Hematopoietic multipotent progenitor cell treated with erythropoietin and hydrocortisone succinate and interleukin-3 and kit ligand, for 4 days (in vitro differentiated cells): Measurements from ENCODE around the gene KCNIP1.

Source experiments
- DNase-seq: peaks from one replicate; pipeline ENCODE4 v3.0.0-alpha.2; 2015

KCNIP1 gene

GRCh38 chr5:170571281-170571731, 67.5 kb downstream of the KCNIP1 start:
- DNase-seq, result no peak

GRCh38 chr5:170571875-170572852, 68.3 kb downstream of the KCNIP1 start:
- DNase-seq, result peak; percentile 4

GRCh38 chr5:170573114-170573513, 69.3 kb downstream of the KCNIP1 start:
- no peak for DNase-seq

DNA sequence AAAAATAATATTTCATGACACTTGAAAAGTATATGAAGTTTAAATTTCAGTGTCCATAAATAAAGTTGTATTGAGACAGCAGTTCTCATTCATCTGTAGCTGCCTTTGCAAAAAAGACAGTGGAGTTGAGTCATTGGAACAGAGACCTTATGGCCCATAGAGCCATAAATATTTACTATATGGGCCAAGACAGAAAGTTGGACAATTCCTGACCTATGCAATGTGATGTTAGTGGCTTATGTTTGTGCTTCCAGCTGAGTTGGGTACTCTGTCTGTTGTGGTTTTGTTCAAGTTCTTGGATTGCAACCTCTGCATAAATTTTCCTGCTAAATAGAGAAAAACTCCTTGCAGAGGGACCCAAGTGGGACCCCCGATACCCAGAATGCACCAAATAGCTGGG, 69.8 kb downstream of the KCNIP1 start:
- DNase-seq, result no peak

- DNase-seq, result no peak
These were observed 73.0 kb downstream of the KCNIP1 start for GRCh38 chr5:170576602-170577535.

DNA sequence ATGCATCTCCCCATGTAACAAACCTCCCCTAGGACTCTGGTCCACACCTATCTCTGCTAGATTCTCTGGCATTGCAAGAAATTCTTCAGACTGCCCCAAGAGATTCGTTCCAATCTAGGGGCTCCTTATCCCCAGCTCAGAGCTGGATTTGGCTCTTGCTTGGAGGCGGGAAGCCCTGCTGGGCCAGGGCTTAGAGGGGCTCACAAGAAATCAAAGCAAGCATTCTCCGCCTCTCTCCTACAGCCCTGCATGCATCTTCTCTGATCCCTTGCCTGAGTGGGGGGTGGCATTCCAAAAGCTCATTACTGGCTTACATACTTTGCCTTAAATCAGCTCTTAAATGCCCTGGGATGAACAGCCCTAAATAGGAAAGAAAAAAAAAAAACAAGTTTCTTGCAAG, 75.8 kb downstream of the KCNIP1 start:
- no peak for DNase-seq

DNA sequence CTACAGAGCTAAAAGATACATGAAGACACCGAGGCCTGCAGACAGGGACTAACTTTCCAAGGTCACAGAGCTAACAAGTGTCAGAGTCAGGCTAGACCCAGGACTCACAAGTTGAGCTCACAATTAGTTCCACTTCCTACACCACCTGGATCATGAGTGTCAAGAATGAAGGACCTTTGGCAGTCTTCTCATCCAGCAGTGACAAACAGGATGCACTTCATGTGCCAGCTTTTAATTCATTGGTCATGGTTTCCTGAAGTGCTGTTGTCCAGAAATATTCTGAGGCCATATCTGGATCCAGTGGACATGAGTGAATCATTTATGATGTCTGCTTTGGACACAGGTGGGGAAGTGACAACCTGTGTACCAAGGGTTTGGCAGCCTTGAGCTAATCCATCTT, 77.4 kb downstream of the KCNIP1 start:
- DNase-seq, result no peak

GRCh38 chr5:170582644-170583330, 79.0 kb downstream of the KCNIP1 start:
- DNase-seq, result no peak

DNA sequence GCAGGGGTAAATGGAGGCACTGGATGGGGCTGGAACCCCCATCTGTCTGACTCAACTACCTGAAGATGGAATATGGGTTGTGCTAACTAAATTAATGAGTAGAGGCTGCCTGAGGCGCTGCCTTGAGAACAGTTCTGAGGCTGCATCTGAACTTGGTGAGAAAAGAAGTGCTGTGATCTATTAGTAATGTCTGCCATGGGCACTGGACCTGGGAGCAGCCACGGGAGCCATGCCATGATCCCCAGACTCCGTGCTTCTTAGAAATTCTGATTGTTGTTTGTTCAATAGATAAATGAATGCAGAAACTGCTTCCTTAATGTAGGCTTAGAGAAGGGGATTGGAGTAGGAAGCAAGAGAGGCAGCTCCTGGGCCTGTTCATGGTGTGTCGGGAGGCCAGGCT, 80.2 kb downstream of the KCNIP1 start:
- DNase-seq, result no peak

DNA sequence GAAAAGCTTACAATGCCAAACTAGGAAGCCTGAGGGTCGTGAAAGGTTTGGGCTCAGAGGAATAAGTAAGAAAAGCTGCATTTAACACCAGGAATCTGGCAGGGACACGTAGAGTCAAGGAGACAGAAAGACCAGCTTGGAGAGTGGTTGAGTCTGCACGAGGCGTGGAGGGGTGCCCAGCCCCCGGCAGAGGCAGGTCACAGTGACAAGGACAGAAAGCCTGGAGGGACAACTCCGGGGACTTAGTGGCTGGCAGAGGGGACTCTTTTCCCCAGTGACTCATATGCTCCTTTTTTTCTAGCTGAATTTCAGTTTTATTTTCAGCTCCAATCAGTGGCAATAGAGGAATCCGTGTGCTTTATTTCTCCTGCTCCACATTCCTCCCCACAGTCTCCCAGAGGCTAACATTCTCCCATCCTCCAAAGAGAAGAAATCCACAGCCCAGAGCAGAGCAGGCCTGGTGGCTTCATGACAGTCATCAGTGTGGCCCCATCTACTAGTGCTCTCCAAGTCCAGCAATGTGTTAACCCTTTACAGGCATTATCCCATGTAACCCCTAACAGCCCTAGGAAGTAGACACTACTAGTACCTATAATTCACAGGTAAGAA, 80.7 kb downstream of the KCNIP1 start:
- DNase-seq, result no peak

- DNase-seq, result no peak
These were observed 81.6 kb downstream of the KCNIP1 start for GRCh38 chr5:170585273-170585948.

DNA sequence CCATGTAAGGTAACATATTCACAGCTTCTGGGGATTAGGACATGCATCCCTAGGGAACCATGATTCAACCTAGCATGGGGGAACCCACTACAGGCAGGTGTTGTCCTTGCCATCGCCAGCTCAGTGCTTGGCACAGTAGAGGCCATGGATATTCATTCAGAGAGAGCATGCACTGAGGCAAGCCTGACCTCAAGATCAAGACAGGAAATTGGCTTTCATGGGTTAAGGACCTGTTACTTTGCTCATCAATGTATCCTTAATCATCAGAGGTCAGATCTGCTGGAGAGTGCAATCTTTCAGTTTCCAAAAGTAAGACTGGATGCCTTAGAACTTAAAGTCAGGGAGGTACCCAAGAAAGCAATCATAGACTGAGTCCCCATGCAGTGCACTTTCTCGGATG, 84.0 kb downstream of the KCNIP1 start:
- DNase-seq, result no peak

GRCh38 chr5:170589643-170590042, 85.8 kb downstream of the KCNIP1 start:
- DNase-seq, result no peak

GRCh38 chr5:170590566-170590965, 86.7 kb downstream of the KCNIP1 start:
- no peak for DNase-seq

DNA sequence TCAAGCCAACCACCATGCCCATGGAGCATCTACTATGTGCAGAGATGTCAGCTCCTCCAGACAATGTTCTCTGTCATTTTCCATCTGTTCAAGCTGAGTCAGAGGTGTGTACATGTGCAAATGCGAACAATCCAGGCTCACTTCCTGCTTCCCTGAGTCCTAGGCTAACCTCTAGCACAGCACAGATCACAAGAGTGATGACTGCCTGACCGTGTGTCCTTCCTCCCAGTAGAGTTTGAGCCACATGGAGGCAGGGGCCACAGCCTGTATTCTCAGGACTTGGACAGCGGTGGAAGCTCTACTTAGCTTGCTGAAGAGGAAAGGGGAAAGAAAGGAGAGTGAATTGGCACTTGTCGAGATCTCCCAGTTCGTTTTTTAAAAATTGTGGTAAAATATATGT, 87.2 kb downstream of the KCNIP1 start:
- no peak for DNase-seq

- no peak for DNase-seq
These were observed 92.7 kb downstream of the KCNIP1 start for GRCh38 chr5:170596482-170597044.

- no peak for DNase-seq
These were observed 93.4 kb downstream of the KCNIP1 start for GRCh38 chr5:170597109-170597751.

DNA sequence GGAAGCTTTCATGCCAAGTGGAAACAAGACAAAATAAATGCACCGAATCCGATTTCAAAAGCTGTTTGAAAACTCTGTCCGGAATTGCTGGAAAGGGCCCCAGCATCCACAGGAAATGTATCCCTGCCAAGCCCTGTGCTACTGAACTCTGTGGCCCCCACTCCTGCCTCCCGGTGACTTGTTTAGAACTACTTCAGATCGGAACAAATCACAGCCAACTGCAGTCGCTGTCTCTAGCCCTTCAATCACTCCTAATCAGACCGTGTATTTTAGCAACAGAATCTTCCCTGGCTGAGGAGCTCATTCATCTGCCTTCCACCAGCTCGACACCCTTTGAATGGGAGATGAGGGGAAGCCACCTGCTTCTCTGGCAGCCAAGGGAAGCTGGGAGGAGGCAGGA, 94.1 kb downstream of the KCNIP1 start:
- DNase-seq, result no peak

- no peak for DNase-seq
These were observed 95.9 kb downstream of the KCNIP1 start for GRCh38 chr5:170599756-170600155.

DNA sequence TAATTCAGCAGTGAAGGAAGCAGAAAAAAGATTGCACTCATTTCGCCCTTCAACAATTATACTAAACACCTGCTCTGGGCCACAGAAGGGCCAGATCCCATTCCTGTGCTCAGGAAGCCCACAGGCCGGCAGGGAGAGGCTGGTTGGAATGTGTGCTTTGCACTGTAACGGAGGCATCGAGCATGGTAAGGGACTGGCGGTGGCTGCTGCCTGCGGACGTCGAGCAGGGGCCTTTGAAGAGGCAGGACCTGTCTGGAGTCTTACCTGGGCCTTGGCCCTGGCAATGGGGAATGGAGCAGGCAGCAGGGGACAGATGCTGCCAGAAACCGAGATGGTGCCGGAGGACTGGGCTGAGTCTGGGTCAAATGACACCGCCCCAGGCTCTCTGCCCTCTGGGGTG, 97.8 kb downstream of the KCNIP1 start:
- no peak for DNase-seq

GRCh38 chr5:170603109-170603508, 99.3 kb downstream of the KCNIP1 start:
- no peak for DNase-seq
